Activated T-helper 9 cell treated with anti-CD3 and anti-CD28 coated beads, Interleukin-2, amount 50 U/mL, for 16 hours (primary cell): Measurements from ENCODE around the gene SNRPA1.
A peak's percentile ranks its signal among the peaks of the same experiment; 100 is the strongest.

Source experiments
- DNase-seq: peaks from one replicate; pipeline ENCODE4 v3.0.0-alpha.2; 2020; ENCODE audit warnings: low read depth

Gene SNRPA1

DNA sequence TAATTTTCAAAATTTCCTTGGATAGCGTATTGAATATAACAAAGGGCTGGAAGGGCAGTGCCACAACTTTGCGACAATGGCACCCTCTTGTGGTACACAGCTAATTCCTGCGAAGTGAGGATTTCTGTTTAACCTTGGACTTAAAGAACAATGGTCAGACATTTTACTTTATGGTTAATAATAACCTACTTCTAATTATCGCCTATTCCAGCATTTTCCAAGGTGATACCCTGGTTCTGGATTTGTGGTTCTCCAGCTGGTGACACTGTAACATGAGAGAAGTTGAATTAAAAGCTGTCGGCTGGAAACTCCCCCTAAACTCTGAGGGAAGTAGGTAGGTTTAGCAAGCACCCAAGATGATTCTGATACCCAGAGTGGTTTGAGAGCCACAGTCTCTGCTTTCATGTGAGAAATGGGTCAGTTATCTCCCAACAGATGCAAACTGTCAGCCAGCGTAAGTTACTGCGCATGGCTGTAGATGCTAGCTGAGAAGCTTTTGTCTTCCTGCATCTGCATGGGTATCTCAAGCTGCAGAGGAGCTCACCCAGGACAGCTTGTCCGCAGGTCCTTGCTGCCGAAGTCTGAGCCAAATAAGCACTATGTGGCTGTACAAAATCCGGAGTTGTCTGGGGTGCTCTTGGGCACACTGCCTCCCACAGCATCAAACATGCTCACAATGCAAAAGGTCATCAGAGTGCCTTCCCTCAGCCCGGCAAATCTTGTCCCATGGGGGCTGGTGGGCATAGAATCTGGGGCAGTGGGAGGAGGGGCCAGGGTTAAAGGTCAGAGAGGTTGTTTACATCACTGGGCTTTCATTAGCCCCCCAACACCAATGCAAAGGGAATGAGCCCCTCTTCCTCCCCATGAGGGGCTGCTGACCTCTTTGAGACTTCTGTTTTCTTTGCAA lies 36.6 kb downstream of the SNRPA1 start:
- peak; percentile 22 for DNase-seq

DNA sequence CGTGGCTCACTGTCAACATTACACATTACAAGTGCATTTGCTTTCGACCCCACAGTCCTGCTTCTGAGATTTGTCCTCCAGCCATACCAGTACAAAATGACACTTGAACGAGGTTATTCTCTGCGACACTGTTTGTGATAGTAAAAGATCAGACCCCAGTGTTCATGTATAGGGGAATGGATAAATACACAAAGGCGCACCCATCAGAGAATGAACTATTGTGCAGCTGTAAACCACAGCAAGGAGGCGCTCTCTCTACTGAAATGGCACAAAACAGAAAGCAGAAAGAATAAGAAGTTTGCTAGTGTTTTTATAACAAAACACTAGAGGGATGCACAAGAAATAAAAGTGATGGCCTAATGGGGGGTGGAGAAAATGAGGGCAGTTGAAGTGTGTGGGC lies 38.3 kb downstream of the SNRPA1 start:
- no peak for DNase-seq

GRCh38 chr15:101255615-101256241 lies 39.3 kb downstream of the SNRPA1 start:
- DNase-seq: no peak

GRCh38 chr15:101255051-101255395 lies 40.0 kb downstream of the SNRPA1 start:
- no peak for DNase-seq

DNA sequence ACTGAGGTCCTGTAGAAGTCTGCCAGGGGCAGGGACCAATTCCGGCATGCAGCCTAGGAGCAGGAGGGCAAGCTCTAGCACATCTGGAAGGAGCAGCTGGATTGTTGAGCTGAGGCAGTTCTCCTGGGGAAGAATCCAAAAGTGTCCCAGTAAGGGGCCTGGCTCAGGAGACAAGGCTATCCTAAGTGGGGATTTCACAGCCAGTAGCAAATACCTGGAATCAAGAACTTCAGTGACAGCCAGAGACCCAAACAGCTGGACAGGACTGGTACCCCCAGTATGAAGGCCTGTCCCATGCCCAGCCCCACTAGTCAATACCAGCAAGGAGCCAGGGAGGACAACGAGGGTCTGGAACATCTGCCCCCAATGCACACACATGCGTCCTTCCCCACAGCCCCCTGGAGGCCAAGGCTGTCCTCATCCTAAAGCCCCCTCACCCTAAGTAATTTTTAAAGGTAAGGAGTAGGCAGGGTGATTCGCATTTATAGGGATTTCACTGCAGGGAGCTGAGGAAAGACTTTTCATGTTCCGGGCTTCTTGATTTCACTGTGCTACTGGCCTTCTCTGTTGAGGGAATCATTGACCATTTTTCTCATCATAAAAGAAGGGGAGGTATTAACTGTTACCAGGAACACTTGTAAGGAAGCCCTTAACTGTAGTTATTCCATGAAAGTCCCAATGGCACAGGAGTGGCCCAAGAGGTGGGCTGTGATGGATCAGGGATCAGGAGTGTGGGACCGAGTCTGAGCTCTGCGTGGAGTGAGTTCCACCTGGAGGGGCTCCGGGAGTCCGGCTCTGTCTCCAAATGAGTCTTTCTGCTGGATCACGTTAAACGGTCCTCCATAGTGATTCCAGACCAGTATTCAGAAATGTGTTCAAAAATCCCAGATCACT lies 40.6 kb downstream of the SNRPA1 start:
- DNase-seq: no peak

DNA sequence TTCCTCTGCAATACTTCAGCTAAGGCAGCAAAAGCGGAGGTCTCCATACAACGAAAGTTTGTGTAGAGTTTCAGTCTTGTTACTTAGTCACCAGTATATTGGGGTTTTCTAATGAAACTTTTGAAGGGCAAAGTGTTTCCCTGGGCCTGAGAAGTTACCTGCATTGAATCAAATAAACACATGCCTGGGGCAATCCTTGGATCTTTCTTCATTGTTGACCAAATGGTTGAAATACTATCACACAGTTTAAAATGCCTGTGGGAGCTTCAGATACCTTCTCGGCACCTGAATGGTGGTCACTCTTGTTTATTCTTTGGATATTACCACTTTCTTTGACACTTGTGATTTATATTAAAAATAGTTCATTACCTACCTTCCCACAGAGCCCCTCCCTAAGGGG lies 42.2 kb downstream of the SNRPA1 start:
- DNase-seq: no peak

GRCh38 chr15:101251830-101252820 lies 42.9 kb downstream of the SNRPA1 start, which contains the start of gene CHSY1:
CHSY1 (minus strand) TSS chr15:101252048; CDS start chr15:101251456, 592 bp downstream.
- DNase-seq: peak; percentile 76

- peak; percentile 36 for DNase-seq
Observed at GRCh38 chr15:101250873-101251829, 43.9 kb downstream of the SNRPA1 start.

DNA sequence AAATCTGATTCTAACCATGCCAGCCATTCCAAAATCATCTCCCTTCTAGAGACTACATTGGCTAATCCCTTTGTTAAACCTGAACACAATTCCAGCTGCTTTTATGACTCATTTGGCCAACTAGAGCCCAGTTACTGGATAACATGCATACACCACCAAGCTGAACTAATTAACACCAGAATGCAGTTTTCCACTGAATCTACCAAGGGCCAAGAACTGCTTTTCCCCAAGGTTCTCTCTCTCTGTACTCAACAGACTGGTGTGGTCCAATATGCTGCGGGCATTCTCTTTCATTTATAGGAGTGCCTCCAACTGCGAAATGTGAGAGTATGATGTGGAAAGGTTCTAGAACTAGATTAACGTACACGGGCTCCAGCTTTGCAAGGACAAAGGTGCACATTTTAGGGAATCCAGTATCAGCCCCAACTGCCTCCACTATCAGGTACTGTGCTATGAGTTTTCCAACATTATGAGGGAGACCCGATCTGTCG lies 44.7 kb downstream of the SNRPA1 start:
- DNase-seq: no peak

GRCh38 chr15:101248274-101248673 lies 46.8 kb downstream of the SNRPA1 start:
- no peak for DNase-seq

DNA sequence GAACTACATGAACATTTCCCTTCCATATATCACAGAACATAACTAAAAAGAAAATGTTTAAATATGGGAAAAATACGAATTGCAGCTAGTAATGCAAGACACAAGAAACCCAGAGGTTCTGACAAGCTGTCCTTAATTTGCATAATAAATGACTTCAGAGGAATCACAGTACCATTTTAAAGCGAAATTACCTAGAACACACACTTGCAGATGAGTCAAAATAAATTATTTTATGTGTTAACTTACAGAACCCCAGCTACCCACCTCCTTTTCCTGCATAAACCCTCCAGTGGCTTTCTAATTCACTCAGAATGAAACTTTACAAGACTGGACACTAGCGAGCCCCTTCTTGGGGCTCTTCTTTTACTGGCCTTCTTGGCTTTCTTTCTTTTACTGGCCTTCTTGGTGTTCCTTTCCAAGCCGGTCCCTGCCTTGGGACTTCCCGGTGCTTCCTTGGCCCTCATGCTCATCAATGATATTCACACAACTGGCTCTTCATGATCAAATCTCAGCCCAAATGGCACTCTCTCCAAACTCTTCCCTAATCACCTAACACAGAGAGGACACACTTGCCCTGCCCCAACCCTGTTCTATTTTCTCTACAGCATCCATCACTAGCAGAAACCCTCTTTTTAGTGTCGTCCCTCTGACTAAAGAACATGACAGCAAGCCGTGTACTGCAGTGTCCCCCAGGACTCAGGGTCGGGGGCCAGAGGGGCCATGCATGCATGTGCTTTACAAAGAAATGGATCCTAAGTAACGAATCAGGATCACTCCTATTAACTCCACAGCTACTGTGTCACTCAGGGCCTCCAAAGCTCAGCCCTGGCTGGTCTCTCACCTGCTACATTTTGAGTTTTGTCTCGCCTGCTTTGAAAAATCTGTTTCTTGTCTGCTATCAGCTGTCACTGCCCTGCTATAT lies 48.0 kb downstream of the SNRPA1 start:
- no peak for DNase-seq

DNA sequence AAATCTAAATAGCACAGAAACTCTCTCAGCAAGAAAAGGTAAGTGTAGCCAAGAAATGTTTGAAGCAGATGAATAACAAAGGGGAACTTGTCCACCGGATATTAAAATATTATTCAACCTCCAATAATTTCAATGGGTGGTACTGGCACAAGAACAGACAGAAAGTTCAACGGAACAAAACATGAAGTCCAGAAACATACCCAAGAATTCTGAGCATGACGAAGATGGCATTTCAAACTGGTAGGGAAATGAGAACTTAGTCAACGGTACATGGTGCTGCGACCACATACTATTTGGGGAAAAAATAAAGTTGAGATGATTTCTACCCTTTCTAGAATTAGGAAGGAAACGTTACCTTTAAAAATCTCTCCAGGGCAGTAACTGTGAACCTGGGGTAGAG lies 48.7 kb downstream of the SNRPA1 start:
- no peak for DNase-seq

DNA sequence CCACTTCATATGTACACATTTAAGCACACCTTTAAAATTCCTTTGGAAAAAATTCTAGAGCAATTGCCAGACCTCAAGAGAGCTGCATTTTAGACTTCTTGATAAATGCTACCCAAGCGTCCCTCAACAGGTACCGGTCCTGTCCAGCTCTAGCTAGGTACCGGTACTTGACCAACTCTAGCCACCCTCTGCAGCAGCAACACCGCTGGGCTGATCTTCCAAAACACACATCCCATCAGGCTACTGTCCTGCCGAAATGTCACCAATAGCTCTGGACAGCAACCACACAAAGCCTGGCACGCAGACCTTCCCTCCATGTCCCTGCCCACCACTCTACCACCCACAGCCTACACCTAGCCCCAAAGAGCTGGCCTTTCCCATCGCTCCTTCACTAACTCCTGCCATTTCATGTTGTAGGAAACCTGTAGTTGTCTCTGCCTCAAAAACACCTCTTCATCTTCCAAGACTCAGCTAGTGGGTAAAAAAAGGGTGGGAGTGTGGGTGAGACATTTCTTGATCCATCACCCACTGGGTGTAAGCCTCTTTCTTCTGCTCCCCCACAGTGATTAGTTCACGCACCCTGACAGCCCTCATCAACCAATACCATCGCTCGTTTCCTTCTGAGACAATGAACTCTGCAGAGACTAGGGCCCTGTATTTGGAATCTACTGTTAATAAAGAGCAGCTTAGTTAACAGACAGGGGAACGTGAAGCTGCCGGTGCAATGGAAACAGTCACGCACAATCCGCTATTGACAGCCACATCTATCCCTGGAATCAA lies 50.0 kb downstream of the SNRPA1 start:
- no peak for DNase-seq

DNA sequence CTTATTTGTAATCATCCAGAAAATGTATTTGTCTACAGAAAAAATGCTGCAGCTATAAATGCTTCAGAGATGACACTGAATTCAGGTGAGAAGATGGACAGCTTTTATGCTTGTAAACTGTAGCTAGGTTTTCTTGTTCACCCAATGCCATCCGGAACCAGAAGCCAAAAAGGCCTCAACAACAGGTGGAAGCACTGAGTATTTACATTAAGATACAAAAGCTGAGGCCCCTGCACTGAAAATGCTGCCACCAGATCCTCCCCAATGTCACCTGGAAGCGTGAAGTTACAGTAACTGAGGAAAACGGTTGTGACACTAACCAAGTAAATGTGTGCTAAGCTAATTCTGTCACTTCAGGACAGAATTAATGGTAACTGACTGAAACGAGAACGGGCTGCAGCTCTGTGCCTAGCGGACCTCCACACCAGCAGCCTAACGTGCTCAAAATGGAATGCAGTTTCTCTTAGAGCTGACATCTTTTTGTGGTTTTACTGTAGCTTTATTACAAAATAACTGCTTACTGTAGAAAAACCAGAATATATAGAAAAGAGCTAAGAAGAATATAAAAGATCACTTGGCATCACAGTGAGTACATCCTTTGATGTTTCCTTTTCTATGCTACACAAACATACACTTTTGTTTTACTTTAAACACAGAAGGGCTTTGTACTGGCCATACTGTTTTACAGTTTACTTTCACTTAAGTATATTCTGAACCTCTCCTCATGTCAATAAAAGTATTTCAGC lies 50.8 kb downstream of the SNRPA1 start:
- no peak for DNase-seq

DNA sequence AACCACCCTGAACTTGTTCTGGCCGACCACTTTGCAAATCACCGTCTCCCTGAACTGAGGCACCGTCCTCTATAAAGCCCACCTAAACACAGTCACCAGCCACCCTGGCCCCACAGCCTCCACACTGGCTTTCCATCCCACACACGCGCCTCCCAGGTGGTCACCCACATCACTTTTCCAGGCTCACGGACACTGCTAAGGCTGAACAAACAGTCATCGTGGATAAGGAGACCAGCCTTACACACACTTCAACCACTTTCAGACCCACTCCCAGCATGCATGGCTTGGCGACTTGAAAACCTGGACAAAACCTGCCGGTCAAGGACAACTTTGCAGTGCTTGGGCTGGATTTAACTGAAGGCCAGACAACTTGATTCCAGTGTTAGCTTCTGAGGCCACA lies 51.6 kb downstream of the SNRPA1 start:
- no peak for DNase-seq

DNA sequence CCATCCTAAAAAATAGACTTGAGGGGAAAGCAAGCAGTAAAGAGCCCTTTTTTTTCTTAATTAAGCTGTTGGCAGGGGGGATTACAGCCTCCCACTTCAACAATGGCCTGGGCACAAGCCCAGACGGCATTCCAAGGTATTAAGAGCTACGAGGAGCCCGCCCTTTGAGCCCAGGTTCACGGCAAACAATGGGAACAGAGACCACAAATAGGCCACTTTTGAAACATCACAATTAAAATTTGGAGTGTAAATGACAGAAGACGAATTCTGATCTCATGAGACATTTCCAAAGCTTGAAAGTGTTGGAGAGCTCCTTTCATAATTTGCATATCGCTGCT lies 52.1 kb downstream of the SNRPA1 start:
- DNase-seq: no peak
